ENCODE results near the gene SYCP1.
"Not testable (repeated sequence)": the region's sequence is repeated elsewhere in the genome, so short reads cannot be mapped to it uniquely, and the experiment has no call there.

SYCP1 gene

DNA sequence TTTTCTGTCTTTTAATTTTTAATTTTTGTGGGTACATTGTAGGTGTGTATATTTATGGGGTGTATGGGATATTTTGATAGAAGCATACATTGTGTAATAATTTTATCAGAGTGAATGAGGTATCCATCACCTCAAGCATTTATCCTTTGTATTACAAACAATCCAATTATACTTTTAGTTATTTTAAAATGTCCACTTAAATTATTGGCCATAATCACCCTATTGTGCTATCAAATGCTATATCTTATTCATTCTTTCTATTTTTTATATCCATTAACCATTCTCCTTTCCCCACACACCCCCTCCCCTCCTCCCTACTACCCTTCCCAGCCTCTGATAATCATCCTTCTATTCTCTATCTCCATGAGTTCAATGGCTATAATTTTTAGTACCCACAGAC is 104.8 kb downstream of the SYCP1 start:
- no peak for DNase-seq (ENCODE audit: low spot score)

DNA sequence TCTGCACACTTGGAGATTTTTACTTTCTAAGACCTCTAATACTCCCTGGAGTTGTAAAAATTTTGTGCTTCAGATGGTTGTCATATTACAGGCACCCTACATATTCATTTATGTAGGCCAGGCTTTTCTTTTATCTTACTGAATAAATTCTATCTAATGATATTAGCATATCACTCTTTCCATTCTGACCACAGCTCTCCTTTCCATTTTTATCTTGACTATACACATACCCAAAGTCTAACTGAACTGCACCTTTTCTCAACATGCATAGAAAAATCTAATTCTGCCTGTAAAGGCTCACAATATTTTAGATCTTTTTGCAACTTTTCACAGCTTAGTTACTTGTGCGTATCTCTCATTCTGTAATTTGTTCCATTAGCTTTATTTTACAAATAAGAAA is 122.2 kb downstream of the SYCP1 start:
- DNase-seq (ENCODE audit: low spot score): no peak

DNA sequence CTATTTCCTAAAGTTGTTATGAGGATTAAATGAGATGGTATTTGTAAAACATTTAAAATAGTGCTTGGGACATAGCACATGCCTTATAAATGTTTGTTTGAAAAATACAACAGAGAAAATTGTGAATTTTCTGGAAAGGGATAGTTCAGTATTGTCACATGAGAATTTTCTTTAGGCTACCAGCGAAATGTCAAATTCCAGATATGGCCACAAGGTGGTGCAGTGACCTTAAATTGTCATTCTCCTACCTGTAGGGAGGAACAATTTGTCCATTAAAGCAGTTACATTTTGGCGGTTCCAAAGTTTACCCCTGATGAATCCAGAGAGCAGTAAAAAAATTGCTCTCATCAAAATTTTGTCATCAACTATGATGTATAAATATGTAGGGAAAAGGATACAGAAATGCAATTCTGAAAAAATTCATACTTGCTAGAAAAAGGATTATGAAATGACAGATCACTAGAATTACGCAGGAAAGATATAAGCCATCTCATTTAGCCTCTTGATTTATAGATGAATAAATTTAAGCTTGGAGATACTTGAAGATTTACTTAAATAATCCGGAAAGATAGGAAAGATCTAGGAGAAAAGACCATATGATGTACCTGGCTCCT is 124.7 kb downstream of the SYCP1 start:
- peak; percentile 72 for DNase-seq (ENCODE audit: low spot score)

DNA sequence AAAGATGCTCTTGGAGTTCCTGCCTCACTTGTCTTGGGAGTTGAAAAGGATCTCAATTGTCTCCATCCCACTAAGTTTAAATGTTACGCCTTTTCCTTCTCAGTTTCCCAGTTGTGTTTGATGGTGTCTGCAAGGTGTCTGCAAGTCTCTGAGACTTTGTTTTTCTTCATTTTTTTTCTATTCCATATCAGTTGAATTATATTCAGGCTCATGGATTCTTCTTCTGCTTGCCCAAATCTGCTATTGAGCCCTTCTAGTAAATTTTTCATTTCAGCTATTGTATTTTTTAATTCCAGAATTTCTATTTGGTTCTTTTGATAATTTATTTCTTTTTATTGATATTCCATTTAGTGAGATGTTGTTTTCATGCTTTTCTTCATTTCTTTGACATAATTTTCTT is 127.6 kb downstream of the SYCP1 start:
- no peak for DNase-seq (ENCODE audit: low spot score)

DNA sequence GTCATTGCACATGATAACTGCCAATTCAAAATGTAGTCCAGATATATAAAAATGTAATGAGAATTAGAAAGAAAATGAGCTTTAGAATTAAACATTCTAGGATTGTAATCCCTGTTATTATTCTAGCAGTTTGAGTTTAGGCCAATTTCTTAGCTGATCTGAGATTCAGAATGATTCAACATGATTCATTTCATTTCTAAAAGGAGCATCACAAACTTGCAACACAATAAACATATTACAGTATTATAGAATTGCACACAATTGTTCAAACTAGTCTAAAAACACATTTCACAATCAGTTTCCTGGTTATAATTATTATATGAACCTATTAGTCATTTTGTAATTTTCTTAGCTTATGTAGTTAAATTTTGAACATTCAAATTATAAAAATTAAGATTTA is 131.6 kb downstream of the SYCP1 start:
- no peak for DNase-seq (ENCODE audit: low spot score)

DNA sequence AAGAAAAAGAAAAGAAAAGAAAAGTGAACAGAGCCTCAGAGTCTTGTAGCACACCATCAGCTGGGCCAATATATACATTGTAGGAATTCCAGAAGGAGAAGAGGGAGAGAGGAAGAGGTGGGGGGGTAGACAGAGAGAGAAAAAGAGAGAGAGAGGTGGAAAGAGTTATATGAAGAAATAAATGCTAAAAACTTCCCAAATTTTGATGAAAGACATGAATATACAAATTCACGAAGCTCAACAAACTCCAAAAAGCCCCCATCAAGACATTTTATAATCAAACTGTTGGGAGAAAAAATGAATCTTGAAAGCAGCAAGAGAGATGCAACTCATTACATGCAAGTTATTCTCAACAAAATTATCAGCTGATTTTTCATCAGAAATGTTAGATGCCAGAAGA is 133.4 kb downstream of the SYCP1 start:
- DNase-seq (ENCODE audit: low spot score): no peak

DNA sequence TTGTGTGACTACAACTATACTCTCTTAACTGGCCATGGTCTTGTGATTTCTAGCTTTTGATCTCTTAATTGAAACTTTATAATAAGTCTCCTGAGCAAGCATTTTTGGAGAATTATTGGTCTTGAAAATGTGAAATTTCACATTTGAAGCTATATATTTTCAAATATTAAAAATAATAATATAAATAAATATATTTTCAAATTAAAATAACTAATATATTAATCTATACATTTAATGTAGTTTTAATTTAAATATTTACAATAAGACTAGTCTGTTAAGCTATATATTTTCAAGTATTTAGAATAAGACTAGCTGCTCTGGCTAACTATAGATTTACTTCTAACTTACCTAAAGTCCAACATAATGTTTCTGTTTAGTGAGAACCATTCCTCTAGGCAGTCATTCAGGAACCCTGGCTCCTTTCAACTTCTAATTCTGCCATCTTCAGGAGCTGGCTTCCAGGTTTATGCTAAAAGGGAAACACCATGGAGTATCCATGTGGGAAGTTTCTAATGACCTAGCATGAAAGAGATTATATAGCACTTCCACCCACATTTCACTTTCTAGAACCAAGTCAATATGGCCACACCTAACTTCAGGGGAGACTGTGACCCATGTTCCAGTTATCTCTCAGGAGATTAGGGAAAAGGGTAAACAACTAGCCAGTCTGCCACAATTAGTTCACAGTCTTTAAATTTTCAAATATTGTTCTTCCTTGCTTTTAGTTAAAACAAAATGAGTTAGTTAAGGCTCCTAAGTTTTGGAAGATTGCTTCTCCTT is 143.0 kb downstream of the SYCP1 start:
- no peak for DNase-seq (ENCODE audit: low spot score)

DNA sequence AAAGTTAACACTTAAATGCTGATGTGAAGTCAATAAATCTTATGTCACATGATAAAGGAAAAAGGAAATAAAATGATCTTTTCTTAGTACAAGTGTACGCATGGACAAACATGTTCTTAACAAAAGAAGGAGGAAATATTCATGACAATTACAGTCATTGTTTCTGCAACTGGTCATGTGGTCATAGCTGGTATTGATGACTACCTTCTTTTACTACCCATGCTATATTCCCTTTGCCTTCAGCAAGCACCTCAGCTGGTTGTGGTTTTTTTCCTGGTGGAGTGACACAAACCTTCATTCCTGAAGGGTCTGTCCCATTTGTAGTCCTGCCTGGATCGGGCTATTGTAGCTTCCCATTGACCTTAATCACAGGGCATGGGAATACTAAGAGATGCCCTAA is 151.5 kb downstream of the SYCP1 start:
- no peak for DNase-seq (ENCODE audit: low spot score)

DNA sequence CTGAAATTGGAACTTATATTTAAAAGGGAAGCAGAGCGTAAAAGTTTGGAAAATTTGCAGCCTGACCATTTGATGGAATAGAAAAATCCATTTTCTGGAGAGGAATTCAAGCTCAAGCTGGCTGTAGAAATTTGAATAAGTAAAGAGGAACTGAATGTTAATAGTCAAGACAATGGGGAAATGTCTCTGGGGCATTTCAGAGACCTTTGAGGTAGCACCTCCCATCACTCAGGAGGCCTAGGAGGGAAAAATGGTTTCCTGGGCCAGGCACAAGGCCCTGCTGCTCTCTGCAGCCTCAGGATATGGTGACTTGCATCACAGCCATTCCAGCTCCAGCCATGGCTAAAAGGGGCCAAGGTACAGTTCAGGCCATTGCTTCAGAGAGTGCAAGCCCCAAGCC is 157.3 kb downstream of the SYCP1 start:
- no peak for DNase-seq (ENCODE audit: low spot score)

DNA sequence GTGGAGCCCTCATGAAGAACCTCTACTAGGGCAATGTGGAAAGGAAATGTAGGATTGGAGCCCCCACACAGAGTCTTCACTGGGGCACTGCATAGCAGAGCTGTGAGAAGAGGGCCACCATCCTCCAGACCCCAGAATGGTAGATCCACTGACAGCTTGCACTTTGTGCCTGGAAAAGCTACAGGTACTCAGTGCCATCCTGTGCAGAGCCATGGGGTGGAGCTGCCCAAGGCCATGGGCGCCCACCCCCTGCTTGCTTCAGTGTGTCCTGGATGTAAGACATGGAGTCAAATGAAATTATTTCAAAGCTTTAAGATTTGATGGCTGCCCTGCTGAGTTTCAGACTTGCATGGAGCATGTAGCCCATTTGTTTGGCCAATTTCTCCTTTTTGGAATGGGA is 157.8 kb downstream of the SYCP1 start:
- no peak for DNase-seq (ENCODE audit: low spot score)

DNA sequence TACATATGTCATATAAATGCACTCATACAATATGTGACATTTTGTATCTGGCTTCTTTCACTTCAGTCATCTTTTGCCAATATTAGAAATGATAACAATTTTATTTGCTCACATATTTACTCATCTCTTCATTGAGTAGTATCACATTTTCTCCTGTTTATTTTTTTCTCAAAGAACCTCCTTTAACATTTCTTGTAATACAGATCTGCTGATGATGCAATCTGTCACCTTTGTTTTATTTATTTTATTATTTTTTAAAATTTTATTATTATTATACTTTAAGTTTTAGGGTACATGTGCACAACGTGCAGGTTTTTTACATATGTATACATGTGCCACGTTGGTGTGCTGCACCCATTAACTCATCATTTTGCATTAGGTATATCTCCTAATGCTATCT is 159.1 kb downstream of the SYCP1 start:
- no peak for DNase-seq (ENCODE audit: low spot score)

DNA sequence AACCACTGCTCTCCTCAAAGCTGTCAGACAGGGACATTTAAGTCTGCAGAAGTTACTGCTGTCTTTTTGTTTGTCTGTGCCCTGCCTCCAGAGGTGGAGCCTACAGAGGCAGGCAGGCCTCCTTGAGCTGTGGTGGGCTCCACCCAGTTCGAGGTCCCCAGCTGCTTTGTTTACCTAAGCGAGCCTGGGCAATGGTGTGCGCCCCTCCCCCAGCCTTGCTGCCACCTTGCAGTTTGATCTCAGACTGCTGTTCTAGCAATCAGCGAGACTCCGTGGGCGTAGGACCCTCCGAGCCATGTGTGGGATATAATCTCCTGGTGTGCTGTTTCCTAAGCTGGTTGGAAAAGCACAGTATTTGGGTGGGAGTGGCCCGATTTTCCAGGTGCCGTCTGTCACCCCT is 164.9 kb downstream of the SYCP1 start:
- DNase-seq (ENCODE audit: low spot score): not testable (repeated sequence)

DNA sequence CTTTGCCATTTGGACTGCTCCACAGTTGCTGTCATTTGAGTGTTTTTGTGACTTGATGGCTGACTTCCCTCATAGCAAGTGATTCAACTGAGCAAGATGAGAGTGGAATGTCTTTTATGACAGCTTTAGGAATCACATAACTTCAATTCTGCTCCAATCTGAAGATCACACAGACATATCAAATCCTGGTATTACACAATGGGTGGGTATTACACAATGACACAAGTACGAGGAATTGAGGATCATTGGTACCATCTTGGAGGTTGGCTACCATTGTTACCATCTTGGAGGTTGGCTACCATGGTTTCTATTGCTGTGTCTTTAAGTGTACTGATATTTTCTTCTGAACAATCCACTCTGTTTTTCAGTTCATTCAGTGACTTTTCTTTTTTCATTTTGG is 166.5 kb downstream of the SYCP1 start:
- no peak for DNase-seq (ENCODE audit: low spot score)

DNA sequence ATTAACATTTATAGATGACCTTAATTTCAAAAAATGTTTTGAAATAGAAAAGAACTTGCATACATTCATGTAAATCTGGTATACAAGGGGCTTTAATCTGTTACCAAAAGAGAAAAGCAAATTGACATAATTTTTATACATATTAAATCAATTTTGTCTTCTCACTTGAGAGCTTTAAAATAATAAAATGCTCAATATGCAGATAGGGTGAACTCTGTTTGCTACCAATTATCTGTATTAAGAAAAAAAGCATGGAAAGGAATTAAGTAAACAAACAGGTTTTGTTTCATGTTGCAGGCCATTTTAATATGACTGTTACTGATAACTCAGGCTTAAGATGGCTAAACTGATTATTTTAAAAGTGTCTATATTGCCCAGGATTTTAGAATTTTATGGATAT is 168.9 kb downstream of the SYCP1 start:
- DNase-seq (ENCODE audit: low spot score): no peak

DNA sequence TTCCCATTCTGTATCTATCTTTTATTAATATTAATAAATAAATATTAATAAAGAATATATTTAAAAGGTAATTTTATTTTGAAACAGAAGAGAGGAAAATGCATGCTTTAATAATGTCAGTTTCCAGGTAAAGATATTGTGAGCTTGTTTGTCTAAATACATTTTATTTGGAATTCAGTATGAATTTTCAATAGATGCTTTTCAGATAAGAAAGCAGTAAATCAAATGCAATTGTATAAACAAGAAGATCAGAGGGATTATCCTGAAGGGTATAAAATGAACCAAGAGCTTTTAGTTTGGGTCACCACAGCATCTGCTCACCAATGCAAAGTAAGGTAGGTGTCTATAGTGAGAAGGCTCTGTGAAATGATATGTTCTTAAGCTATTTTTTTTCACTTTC is 174.9 kb downstream of the SYCP1 start, which contains the start of gene TSHB:
Gene TSHB, plus strand, starts transcription at position 301 of the 400 bp plus-strand sequence. CDS start 3,537 bp downstream, outside the sequence.
- no peak for DNase-seq (ENCODE audit: low spot score)

DNA sequence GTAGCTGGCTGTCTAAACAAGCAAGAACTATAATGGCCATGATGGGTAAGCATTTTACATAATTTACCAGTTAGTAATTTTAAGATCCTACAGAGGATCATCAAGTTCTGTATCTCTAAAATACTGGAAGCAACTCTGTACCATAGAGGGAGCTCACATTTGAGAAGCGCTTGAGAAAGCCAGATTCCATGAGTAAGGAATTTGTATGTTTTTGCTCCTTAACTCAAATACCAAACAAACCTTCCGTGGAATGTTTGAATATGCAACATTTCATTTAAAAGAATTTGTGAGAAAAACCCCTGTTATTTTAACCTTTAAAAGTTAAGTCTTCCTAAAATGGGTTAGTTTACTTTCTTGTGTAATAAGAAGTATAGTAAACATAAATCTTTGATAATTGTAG is 176.9 kb downstream of the SYCP1 start:
- DNase-seq (ENCODE audit: low spot score): no peak

DNA sequence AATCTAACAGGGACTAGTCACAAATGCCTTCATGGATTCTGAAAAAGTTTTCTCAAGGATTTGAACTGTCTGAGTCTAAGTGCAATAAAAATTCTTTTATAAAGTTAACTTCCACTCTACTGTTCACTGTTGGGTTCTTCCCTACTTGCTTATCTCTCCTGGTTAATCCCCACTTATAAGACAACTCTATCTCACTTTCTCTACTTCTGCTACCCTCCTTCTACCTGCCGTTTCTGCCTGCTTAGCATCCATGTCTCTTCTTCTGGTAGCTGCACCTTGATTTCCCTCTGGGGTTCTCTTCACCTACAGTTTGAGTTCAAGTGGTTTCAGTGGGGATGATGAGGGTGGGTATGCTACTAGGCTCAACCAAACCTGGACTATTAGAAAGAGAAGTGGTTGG is 181.0 kb downstream of the SYCP1 start:
- DNase-seq (ENCODE audit: low spot score): no peak

DNA sequence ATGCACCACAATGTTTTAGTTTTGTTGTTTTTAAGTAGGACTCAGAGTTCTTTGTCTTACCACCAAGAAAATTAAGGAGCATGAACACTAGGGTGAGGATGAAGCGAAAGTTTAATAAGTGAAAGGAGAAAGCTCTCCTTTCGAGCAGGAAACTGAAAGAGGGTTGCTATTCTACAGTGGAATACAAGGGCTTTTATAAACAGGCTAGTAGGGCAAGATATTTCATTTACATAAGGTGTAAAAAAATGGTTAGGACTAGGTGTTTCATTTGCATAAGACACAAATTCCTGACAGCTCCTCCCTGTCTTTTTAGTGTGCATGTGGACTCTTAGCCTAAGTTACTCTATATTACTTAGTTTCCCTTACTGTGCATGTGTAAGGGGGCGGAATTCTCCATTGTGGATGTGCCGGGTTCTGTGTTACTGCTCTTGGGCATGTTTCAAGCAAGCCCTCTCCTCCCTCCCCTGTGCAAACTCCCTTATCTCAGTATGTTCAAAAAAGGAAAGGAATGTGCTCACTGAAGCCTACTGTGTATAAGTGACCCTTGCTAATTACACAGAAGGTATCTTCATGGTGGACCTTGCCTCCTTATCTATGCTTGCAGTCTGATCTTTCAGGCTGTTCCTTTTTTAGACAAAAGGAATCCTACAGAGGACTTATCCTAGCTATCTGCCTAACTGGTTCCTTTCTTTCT is 182.3 kb downstream of the SYCP1 start:
- DNase-seq (ENCODE audit: low spot score): no peak

DNA sequence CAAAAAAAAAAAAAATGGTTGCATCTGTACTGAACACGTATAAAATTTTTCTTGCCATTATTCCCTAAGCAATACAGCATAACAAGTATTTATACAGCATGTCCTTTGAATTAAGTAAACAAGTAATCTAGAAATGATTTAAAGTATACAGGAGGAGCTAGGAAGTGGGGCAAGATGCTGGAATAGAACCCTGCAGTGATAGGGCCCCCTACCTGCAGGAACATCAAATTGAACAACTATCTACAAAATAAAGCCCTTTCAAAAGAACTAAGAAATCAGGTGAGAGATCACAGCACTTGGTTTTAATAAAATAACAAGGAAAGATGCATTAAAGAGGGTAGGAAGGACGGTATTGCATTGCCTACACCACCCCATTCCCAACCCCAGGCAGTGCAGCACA is 185.8 kb downstream of the SYCP1 start:
- DNase-seq (ENCODE audit: low spot score): no peak

DNA sequence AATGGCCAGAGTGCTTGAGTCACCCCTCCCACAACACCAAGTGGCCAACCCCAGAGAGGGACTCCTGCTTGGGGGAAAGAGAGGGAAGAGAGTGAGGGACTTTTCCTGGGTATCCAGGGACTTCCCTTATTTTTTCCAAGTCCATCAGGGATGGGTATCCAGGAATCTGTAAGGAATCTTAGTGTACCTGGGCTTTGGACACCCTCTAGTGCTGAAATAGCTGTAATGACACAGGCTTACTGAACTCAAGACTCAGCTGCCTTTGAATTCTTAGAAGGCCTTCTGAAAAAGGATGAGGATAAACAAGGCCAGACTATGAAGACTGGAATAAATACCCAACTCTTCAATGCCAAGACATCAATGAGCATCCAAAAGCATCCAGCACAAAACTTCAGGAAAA is 187.0 kb downstream of the SYCP1 start:
- no peak for DNase-seq (ENCODE audit: low spot score)
